Measurements from ENCODE around the gene KCTD16. TPM values are rescaled to one million over a fixed set of nuclear protein-coding genes. Genes with fewer than 3 reads are reported as not detected.
A peak's percentile ranks its signal among the peaks of the same experiment; 100 is the strongest.

The KCTD16 gene
- polyA plus RNA-seq, 4 donors, result under 0.01 to 1.8 (median 0.10) TPM

DNA sequence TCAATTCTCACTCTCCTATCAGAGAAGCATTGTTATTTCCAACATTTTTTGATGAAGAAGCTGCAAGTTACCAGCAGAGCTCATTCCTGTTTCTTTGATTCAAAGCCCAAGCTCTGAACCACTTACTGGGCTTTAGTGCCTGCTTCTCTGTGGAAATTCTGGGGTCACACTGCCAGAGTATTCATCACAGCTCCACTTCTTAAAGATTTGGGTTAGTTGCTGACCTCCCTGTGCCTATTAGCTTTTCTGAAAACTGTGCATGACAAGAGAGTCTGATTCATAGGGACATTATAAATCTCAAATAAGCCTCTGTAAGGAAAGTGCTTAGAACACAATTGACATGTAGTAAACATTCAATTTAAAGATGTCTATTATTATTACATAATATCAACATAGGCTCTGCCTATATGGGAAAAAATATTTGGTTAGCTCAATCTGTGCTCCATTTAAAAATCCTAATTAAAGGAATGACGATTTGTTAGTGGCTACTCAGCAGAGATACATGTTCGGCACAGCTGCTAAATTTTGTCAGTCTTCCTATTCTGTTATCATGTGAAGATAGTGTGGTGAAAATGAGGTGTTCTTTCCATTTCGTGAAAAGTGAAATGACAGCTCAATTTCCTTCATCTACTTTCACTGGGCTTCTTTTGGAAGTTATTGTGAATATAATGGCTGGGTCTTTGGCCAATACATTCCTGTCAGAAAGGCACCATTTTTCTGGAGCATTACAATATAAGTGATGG lies 293.0 kb downstream of the KCTD16 start:
- H3K4me3 ChIP-seq (ENCODE audit: low read depth in 1 of 3, low read length in 3 of 3), result no peak overlapping the region
- H3K36me3 ChIP-seq (ENCODE audit: control insufficient read depth in 3 of 3, insufficient read depth in 2 of 3, low read depth in 1 of 3, low read length in 3 of 3), result no peaks in the 10 kb centered on the region
- no peaks in the 10 kb centered on the region for H3K27me3 ChIP-seq (ENCODE audit: control insufficient read depth in 3 of 3, insufficient read depth in 3 of 3, low read length in 3 of 3)
- no peaks in the 10 kb centered on the region for H3K4me1 ChIP-seq (ENCODE audit: control insufficient read depth in 3 of 3, insufficient read depth in 2 of 3, low read depth in 1 of 3, low read length in 2 of 3)
- no peak for DNase-seq
- WGBS, 3 donors, result 72 to 77% (median 75%) methylated on average over 3 of the region's 3 CpGs
- FAIRE-seq, result no peak
- H3K27ac ChIP-seq (ENCODE audit: low read depth in 1 of 3, low read length in 2 of 3), result no peak overlapping the region
- no peaks in the 10 kb centered on the region for H3K9me3 ChIP-seq (ENCODE audit: control insufficient read depth in 2 of 2, insufficient read depth in 1 of 2, low read depth in 1 of 2, low read length in 1 of 2)

DNA sequence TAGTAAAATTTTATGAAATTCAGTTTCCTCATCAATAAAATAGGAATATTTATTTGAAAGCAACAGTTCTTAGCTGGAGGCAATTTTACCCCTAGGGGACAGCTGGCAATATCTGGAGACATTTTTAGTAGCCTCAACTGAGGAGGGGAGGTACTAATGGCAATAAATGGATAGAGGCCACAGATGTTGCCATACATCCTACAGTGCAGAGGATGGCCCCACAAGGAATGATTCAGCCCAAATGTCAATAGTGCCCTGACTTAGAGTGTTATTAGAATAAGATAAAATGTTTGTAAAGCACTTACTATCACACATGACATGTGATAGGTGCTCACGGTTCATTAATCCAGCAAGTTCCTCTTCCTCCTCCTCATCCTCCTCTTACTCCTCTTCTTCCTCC lies 293.6 kb downstream of the KCTD16 start:
- Histone ChIP-seq H3K4me3 (ENCODE audit: low read depth in 1 of 3, low read length in 3 of 3) (no peak overlapping the region), H3K27me3 (ENCODE audit: control insufficient read depth in 3 of 3, insufficient read depth in 3 of 3, low read length in 3 of 3) (no peaks in the 10 kb centered on the region), H3K4me1 (ENCODE audit: control insufficient read depth in 3 of 3, insufficient read depth in 2 of 3, low read depth in 1 of 3, low read length in 2 of 3) (no peaks in the 10 kb centered on the region), H3K36me3 (ENCODE audit: control insufficient read depth in 3 of 3, insufficient read depth in 2 of 3, low read depth in 1 of 3, low read length in 3 of 3) (no peaks in the 10 kb centered on the region), H3K9me3 (ENCODE audit: control insufficient read depth in 2 of 2, insufficient read depth in 1 of 2, low read depth in 1 of 2, low read length in 1 of 2) (no peaks in the 10 kb centered on the region), H3K27ac (ENCODE audit: low read depth in 1 of 3, low read length in 2 of 3) (no peak overlapping the region)
- DNase-seq (no peak), FAIRE-seq (no peak)
- WGBS, 3 donors, result 41 to 67% (median 64%) methylated on average over 1 of the region's 1 CpG

DNA sequence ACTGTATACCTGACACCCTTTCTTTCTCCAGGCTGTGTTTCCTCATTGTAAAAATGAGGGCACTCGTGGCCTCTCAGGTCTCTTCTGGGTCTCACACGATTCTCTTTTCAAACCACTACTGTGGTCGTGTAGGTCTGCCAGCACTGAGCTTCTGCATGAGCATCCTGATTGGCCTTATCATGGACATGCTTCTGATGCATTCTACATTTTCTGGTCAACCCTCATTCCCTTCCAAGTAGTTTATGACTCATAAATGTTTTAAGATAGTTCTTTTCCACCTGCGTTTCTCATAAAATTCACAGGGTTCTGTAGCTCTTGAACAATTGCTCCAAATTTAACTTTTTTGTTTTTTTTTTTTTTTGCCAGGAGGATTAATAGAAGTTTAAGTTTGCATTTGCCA lies 294.8 kb downstream of the KCTD16 start:
- no peak for FAIRE-seq
- H3K4me3 ChIP-seq (ENCODE audit: low read depth in 1 of 3, low read length in 3 of 3), result no peak overlapping the region
- WGBS, 3 donors, result 77 to 83% (median 77%) methylated on average over 4 of the region's 4 CpGs
- H3K27me3 ChIP-seq (ENCODE audit: control insufficient read depth in 3 of 3, insufficient read depth in 3 of 3, low read length in 3 of 3), result no peaks in the 10 kb centered on the region
- H3K27ac ChIP-seq (ENCODE audit: low read depth in 1 of 3, low read length in 2 of 3), result no peak overlapping the region
- no peaks in the 10 kb centered on the region for H3K9me3 ChIP-seq (ENCODE audit: control insufficient read depth in 2 of 2, insufficient read depth in 1 of 2, low read depth in 1 of 2, low read length in 1 of 2)
- no peaks in the 10 kb centered on the region for H3K4me1 ChIP-seq (ENCODE audit: control insufficient read depth in 3 of 3, insufficient read depth in 2 of 3, low read depth in 1 of 3, low read length in 2 of 3)
- no peaks in the 10 kb centered on the region for H3K36me3 ChIP-seq (ENCODE audit: control insufficient read depth in 3 of 3, insufficient read depth in 2 of 3, low read depth in 1 of 3, low read length in 3 of 3)
- no peak for DNase-seq

DNA sequence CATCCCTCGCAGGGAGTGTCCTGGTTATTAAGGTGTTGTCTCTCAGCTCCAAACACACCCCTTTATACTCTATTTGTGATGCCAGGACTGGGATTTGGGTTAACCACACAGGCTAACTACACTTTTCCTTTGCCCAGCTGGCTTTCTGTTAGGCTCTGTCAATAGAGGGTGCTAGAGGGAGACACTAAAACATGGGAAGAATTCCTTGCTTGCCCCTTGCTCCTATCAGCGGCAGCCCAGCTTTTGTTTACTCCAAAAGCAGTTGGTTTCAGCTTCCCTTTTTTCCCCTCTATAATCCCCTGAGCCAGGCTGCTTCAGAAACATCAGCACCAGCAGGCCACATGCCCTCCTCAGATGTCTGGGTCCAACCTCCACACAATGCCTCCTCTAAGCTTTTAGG lies 297.1 kb downstream of the KCTD16 start:
- DNase-seq, result peak; percentile 35 to 46
- no peaks in the 10 kb centered on the region for H3K27me3 ChIP-seq (ENCODE audit: control insufficient read depth in 3 of 3, insufficient read depth in 3 of 3, low read length in 3 of 3)
- H3K4me1 ChIP-seq (ENCODE audit: control insufficient read depth in 3 of 3, insufficient read depth in 2 of 3, low read depth in 1 of 3, low read length in 2 of 3), result no peaks in the 10 kb centered on the region
- no peaks in the 10 kb centered on the region for H3K36me3 ChIP-seq (ENCODE audit: control insufficient read depth in 3 of 3, insufficient read depth in 2 of 3, low read depth in 1 of 3, low read length in 3 of 3)
- 0 to 39% (median 16%) methylated on average over 2 of the region's 2 CpGs for WGBS, 3 donors
- H3K9me3 ChIP-seq (ENCODE audit: control insufficient read depth in 2 of 2, insufficient read depth in 1 of 2, low read depth in 1 of 2, low read length in 1 of 2), result no peaks in the 10 kb centered on the region
- FAIRE-seq, result no peak
- H3K27ac ChIP-seq (ENCODE audit: low read depth in 1 of 3, low read length in 2 of 3), result no peak overlapping the region
- H3K4me3 ChIP-seq (ENCODE audit: low read depth in 1 of 3, low read length in 3 of 3), result no peak overlapping the region

DNA sequence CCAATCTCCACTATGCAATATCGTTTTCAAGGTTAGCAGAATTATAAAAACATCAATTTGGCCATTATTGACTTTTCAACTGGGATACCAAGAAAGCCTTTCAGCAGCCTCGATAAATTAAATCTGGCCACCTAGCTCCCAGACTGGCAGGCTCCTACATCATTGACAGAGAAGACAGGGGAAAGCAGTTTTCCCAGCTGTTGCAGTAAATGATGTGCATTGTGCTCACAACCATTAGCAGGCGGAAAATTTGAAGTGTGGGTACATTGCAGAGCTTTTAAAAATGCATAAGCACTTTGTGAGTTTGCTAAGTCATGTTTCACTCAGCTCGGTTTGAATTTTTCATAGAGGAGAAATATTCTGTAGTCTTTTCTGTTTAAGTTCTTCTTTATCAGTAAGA lies 297.9 kb downstream of the KCTD16 start:
- Histone ChIP-seq H3K9me3 (ENCODE audit: control insufficient read depth in 2 of 2, insufficient read depth in 1 of 2, low read depth in 1 of 2, low read length in 1 of 2) (no peaks in the 10 kb centered on the region), H3K36me3 (ENCODE audit: control insufficient read depth in 3 of 3, insufficient read depth in 2 of 3, low read depth in 1 of 3, low read length in 3 of 3) (no peaks in the 10 kb centered on the region), H3K27me3 (ENCODE audit: control insufficient read depth in 3 of 3, insufficient read depth in 3 of 3, low read length in 3 of 3) (no peaks in the 10 kb centered on the region), H3K4me3 (ENCODE audit: low read depth in 1 of 3, low read length in 3 of 3) (no peak overlapping the region), H3K4me1 (ENCODE audit: control insufficient read depth in 3 of 3, insufficient read depth in 2 of 3, low read depth in 1 of 3, low read length in 2 of 3) (no peaks in the 10 kb centered on the region), H3K27ac (ENCODE audit: low read depth in 1 of 3, low read length in 2 of 3) (no peak overlapping the region)
- FAIRE-seq (no peak), DNase-seq (no peak)
- 46 to 57% (median 47%) methylated on average over 4 of the region's 4 CpGs for WGBS, 3 donors

- no peak for FAIRE-seq
- Histone ChIP-seq H3K27me3 (ENCODE audit: control insufficient read depth in 3 of 3, insufficient read depth in 3 of 3, low read length in 3 of 3) (no peaks in the 10 kb centered on the region), H3K36me3 (ENCODE audit: control insufficient read depth in 3 of 3, insufficient read depth in 2 of 3, low read depth in 1 of 3, low read length in 3 of 3) (no peaks in the 10 kb centered on the region), H3K4me3 (ENCODE audit: low read depth in 1 of 3, low read length in 3 of 3) (no peak overlapping the region), H3K4me1 (ENCODE audit: control insufficient read depth in 3 of 3, insufficient read depth in 2 of 3, low read depth in 1 of 3, low read length in 2 of 3) (no peaks in the 10 kb centered on the region), H3K27ac (ENCODE audit: low read depth in 1 of 3, low read length in 2 of 3) (no peak overlapping the region), H3K9me3 (ENCODE audit: control insufficient read depth in 2 of 2, insufficient read depth in 1 of 2, low read depth in 1 of 2, low read length in 1 of 2) (no peaks in the 10 kb centered on the region)
- no peak for DNase-seq
- WGBS, 3 donors, result 74 to 77% (median 77%) methylated on average over 4 of the region's 4 CpGs
Observed at GRCh38 chr5:144469106-144469505, 298.4 kb downstream of the KCTD16 start.

DNA sequence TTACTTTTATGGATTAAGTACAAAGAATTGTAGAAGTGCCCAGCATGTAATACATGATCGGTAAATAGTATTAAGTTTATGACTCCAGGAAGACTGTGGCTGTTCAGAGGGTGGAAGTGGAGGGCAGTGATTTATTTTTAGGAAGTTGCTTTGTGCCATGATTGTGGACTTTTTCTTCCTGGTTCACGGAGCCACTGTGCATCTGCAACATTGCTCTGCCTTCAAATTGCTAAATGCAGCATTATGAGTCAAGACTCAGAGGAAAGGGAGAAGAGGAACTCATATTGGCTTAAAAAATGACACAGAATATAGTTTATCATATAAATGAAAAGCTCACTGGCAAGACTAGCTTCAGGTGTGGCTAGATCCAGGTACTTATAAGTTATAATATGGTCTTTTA lies 301.5 kb downstream of the KCTD16 start:
- Histone ChIP-seq H3K4me3 (ENCODE audit: low read depth in 1 of 3, low read length in 3 of 3) (no peak overlapping the region), H3K27me3 (ENCODE audit: control insufficient read depth in 3 of 3, insufficient read depth in 3 of 3, low read length in 3 of 3) (no peaks in the 10 kb centered on the region), H3K9me3 (ENCODE audit: control insufficient read depth in 2 of 2, insufficient read depth in 1 of 2, low read depth in 1 of 2, low read length in 1 of 2) (no peaks in the 10 kb centered on the region), H3K27ac (ENCODE audit: low read depth in 1 of 3, low read length in 2 of 3) (no peak overlapping the region), H3K36me3 (ENCODE audit: control insufficient read depth in 3 of 3, insufficient read depth in 2 of 3, low read depth in 1 of 3, low read length in 3 of 3) (no peaks in the 10 kb centered on the region), H3K4me1 (ENCODE audit: control insufficient read depth in 3 of 3, insufficient read depth in 2 of 3, low read depth in 1 of 3, low read length in 2 of 3) (no peaks in the 10 kb centered on the region)
- WGBS, 3 donors, result 34 to 56% (median 50%) methylated on average over 2 of the region's 2 CpGs
- no peak for DNase-seq
- no peak for FAIRE-seq

DNA sequence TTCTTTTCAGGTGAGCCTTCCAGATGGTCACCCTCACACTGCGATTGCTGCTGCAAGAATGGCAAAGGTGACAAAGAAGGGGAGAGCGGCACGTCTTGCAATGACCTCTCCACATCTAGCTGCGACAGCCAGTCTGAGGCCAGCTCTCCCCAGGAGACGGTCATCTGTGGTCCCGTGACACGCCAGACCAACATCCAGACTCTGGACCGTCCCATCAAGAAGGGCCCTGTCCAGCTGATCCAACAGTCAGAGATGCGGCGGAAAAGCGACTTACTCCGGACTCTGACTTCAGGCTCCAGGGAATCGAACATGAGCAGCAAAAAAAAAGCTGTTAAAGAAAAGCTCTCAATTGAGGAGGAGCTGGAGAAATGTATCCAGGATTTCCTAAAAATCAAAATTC lies 303.0 kb downstream of the KCTD16 start:
- no peak overlapping the region for H3K4me3 ChIP-seq (ENCODE audit: low read depth in 1 of 3, low read length in 3 of 3)
- H3K27ac ChIP-seq (ENCODE audit: low read depth in 1 of 3, low read length in 2 of 3), result no peak overlapping the region
- DNase-seq (no peak), FAIRE-seq (no peak)
- H3K9me3 ChIP-seq (ENCODE audit: control insufficient read depth in 2 of 2, insufficient read depth in 1 of 2, low read depth in 1 of 2, low read length in 1 of 2), result no peaks in the 10 kb centered on the region
- H3K27me3 ChIP-seq (ENCODE audit: control insufficient read depth in 3 of 3, insufficient read depth in 3 of 3, low read length in 3 of 3), result no peaks in the 10 kb centered on the region
- 92 to 94% (median 93%) methylated on average over 13 of the region's 13 CpGs for WGBS, 3 donors
- no peaks in the 10 kb centered on the region for H3K36me3 ChIP-seq (ENCODE audit: control insufficient read depth in 3 of 3, insufficient read depth in 2 of 3, low read depth in 1 of 3, low read length in 3 of 3)
- H3K4me1 ChIP-seq (ENCODE audit: control insufficient read depth in 3 of 3, insufficient read depth in 2 of 3, low read depth in 1 of 3, low read length in 2 of 3), result no peaks in the 10 kb centered on the region

GRCh38 chr5:144478565-144478964 lies 307.9 kb downstream of the KCTD16 start:
- no peak for FAIRE-seq

More at GRCh38 chr5:144478565-144478964, 307.9 kb downstream of the KCTD16 start:
- H3K4me3 ChIP-seq (ENCODE audit: low read depth in 1 of 3, low read length in 3 of 3), result no peak overlapping the region
- no peaks in the 10 kb centered on the region for H3K27me3 ChIP-seq (ENCODE audit: control insufficient read depth in 3 of 3, insufficient read depth in 3 of 3, low read length in 3 of 3)
- H3K9me3 ChIP-seq (ENCODE audit: control insufficient read depth in 2 of 2, insufficient read depth in 1 of 2, low read depth in 1 of 2, low read length in 1 of 2), result no peaks in the 10 kb centered on the region
- no peak for DNase-seq
- H3K27ac ChIP-seq (ENCODE audit: low read depth in 1 of 3, low read length in 2 of 3), result no peak overlapping the region
- H3K4me1 ChIP-seq (ENCODE audit: control insufficient read depth in 3 of 3, insufficient read depth in 2 of 3, low read depth in 1 of 3, low read length in 2 of 3), result no peaks in the 10 kb centered on the region
- H3K36me3 ChIP-seq (ENCODE audit: control insufficient read depth in 3 of 3, insufficient read depth in 2 of 3, low read depth in 1 of 3, low read length in 3 of 3), result no peaks in the 10 kb centered on the region
